MG63 (cell line): ENCODE results near the gene DLX5. TPM values are rescaled to one million over a fixed set of nuclear protein-coding genes. Genes with fewer than 3 reads are reported as not detected.
"Not testable (repeated sequence)": the region's sequence is repeated elsewhere in the genome, so short reads cannot be mapped to it uniquely, and the experiment has no call there.

Source experiments
- DNase-seq: peaks from one replicate; pipeline ENCODE4 v3.0.0-alpha.2; 2020
- H3K27me3 ChIP-seq: fragments of 250-450 bp; sonication (Bioruptor Pico); 2 replicates; pipeline ENCODE4 v1.5.1; 2020; ENCODE audit warnings: mild to moderate bottlenecking, moderate library complexity
- H3K36me3 ChIP-seq: fragments of 250-450 bp; sonication (Bioruptor Pico); 2 replicates; pipeline ENCODE4 v1.5.1; 2020; ENCODE audit warnings: mild to moderate bottlenecking, moderate library complexity
- H3K4me3 ChIP-seq: fragments of 250-450 bp; sonication (Bioruptor Pico); 2 replicates; pipeline ENCODE4 v1.5.1; 2020; ENCODE audit warnings: mild to moderate bottlenecking, moderate library complexity
- H3K9me3 ChIP-seq: fragments of 250-450 bp; sonication (Bioruptor Pico); 2 replicates; pipeline ENCODE4 v1.5.1; 2020; ENCODE audit warnings: mild to moderate bottlenecking, moderate library complexity
- total RNA-seq: library from RNA; depleted of rRNA; stranded (reverse); fragments of >200 nt; shearing (Covaris generic); gene quantifications from 2 replicates; pipeline ENCODE4 v1.2.3, GENCODE V29; 2014; ENCODE audit warnings: low replicate concordance; rRNA removed

The DLX5 gene
- not detected in 2 replicates for total RNA-seq

GRCh38 chr7:97024209-97025129 is at the start of gene DLX5:
Gene DLX5 (minus strand): TSS chr7:97024831. CDS start chr7:97024623, 208 bp downstream.
- peak; percentile 55 for DNase-seq
- Histone ChIP-seq H3K27me3 (peaks cover 20% of the 10 kb centered on the region), H3K4me3 (peak within 1 kb of the TSS; percentile 43)

GRCh38 chr7:97072025-97072424 is 47.4 kb upstream of the DLX5 start:
- H3K9me3 ChIP-seq, H3K36me3 ChIP-seq, H3K4me3 ChIP-seq, H3K27me3 ChIP-seq, DNase-seq: not testable (repeated sequence)

More at GRCh38 chr7:97024209-97025129, at the start of gene DLX5:
- Histone ChIP-seq H3K9me3 (no peaks in the 10 kb centered on the region), H3K36me3 (no peaks in the 10 kb centered on the region)

- Histone ChIP-seq H3K27me3 (no peaks in the 10 kb centered on the region), H3K9me3 (no peaks in the 10 kb centered on the region), H3K36me3 (no peaks in the 10 kb centered on the region), H3K4me3 (no peak overlapping the region)
- DNase-seq, result no peak
Observed at GRCh38 chr7:97064972-97065587, 40.4 kb upstream of the DLX5 start.

- no peak for DNase-seq
- Histone ChIP-seq H3K36me3 (no peaks in the 10 kb centered on the region), H3K9me3 (no peaks in the 10 kb centered on the region), H3K4me3 (no peak overlapping the region), H3K27me3 (no peaks in the 10 kb centered on the region)
Observed at GRCh38 chr7:97064020-97064419, 39.4 kb upstream of the DLX5 start.

GRCh38 chr7:97043281-97043680 is 18.6 kb upstream of the DLX5 start:
- no peaks in the 10 kb centered on the region for H3K27me3 ChIP-seq
- no peak for DNase-seq
- H3K4me3 ChIP-seq, result no peak overlapping the region
- H3K36me3 ChIP-seq, result no peaks in the 10 kb centered on the region
- H3K9me3 ChIP-seq, result no peaks in the 10 kb centered on the region

- no peak for DNase-seq
- no peaks in the 10 kb centered on the region for H3K9me3 ChIP-seq
- H3K27me3 ChIP-seq, result no peaks in the 10 kb centered on the region
- no peak overlapping the region for H3K4me3 ChIP-seq
- H3K36me3 ChIP-seq, result no peaks in the 10 kb centered on the region
Observed at GRCh38 chr7:97039374-97040065, 14.9 kb upstream of the DLX5 start.

- H3K9me3 ChIP-seq, H3K4me3 ChIP-seq, DNase-seq, H3K27me3 ChIP-seq, H3K36me3 ChIP-seq: not testable (repeated sequence)
Observed at GRCh38 chr7:97034213-97034852, 9.7 kb upstream of the DLX5 start.

- Histone ChIP-seq H3K27me3 (peaks cover 6% of the 10 kb centered on the region), H3K36me3 (no peaks in the 10 kb centered on the region), H3K4me3 (0 out of 2 replicates have a peak overlapping the region, but pooled peaks have one; percentile 12), H3K9me3 (no peaks in the 10 kb centered on the region)
- peak; percentile 51 for DNase-seq
Observed at GRCh38 chr7:97027427-97028234, 3.0 kb upstream of the DLX5 start.

- peaks cover 8% of the 10 kb centered on the region for H3K27me3 ChIP-seq
- no peaks in the 10 kb centered on the region for H3K9me3 ChIP-seq
- no peak for DNase-seq
- H3K4me3 ChIP-seq, result no peak overlapping the region
- H3K36me3 ChIP-seq, result no peaks in the 10 kb centered on the region
Observed at GRCh38 chr7:97026715-97027426, 2.2 kb upstream of the DLX5 start.

GRCh38 chr7:97025983-97026714 is 1.5 kb upstream of the DLX5 start:
- Histone ChIP-seq H3K9me3 (no peaks in the 10 kb centered on the region), H3K4me3 (no peak overlapping the region), H3K27me3 (peaks cover 11% of the 10 kb centered on the region), H3K36me3 (no peaks in the 10 kb centered on the region)
- no peak for DNase-seq

GRCh38 chr7:97025130-97025499 is 484 bp upstream of the DLX5 start:
- Histone ChIP-seq H3K36me3 (no peaks in the 10 kb centered on the region), H3K9me3 (no peaks in the 10 kb centered on the region), H3K27me3 (peaks cover 20% of the 10 kb centered on the region), H3K4me3 (no peak overlapping the region)
- DNase-seq, result no peak

- no peak for DNase-seq
- Histone ChIP-seq H3K36me3 (no peaks in the 10 kb centered on the region), H3K9me3 (no peaks in the 10 kb centered on the region), H3K4me3 (no peak overlapping the region), H3K27me3 (peaks cover 36% of the 10 kb centered on the region)
Observed at GRCh38 chr7:97022491-97023306, 1.9 kb downstream of the DLX5 start.

GRCh38 chr7:97021747-97022490 is 2.7 kb downstream of the DLX5 start:
- no peak for DNase-seq
- no peak overlapping the region for H3K4me3 ChIP-seq
- no peaks in the 10 kb centered on the region for H3K9me3 ChIP-seq
- no peaks in the 10 kb centered on the region for H3K36me3 ChIP-seq
- H3K27me3 ChIP-seq, result peaks cover 42% of the 10 kb centered on the region
